KG1 (cell line): Measurements from ENCODE around the gene SYP.
A peak's percentile ranks its signal among the peaks of the same experiment; 100 is the strongest.

Experiments used
- DNase-seq: peaks from one replicate; lab custom pipeline; 2025; lab: John Stamatoyannopoulos, UW

Gene SYP

DNA sequence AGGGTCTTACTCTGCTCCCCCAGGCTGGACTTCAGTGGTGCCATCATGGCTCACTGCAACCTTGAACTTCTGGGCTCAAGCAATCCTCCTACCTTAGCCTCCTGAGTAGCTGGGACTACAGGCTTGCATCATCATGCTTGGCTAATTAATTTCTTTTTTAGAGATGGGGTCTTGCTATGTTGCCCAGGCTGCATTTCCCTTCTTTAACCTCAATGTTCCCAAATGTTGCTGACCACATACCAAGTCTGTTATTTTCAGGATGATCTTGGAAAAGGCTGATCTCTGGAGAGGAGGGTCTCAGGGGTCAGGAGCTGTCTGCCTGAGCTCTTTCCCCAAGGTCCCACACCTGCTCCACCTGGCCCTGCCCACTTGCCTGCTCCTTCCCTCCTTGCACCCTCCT is 20.1 kb upstream of the SYP start:
- DNase-seq: no peak

DNA sequence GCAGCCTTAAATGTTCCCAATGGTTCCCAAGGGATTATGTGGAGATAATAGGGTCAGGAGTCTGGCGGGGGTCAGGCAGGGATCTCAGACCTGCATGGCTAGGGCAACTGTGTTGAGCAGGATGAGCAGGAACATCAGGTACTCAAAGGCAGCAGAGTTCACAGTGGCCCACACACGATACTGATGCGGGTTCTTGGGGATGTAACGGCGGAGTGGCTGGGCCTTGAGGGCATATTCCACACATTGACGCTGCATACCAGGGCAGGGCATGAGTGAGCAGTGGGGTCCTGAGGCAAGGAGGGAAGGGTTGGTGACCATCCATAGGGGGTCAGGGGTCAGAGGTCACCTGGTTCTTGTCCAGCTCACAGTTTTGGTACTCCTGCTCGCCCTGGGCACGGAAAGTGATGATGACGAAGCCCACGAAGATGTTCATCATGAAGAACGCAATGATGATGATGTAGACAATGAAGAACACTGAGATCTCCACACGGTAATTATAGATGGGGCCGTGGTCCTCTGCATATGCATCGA is 15.1 kb upstream of the SYP start:
- DNase-seq: no peak

DNA sequence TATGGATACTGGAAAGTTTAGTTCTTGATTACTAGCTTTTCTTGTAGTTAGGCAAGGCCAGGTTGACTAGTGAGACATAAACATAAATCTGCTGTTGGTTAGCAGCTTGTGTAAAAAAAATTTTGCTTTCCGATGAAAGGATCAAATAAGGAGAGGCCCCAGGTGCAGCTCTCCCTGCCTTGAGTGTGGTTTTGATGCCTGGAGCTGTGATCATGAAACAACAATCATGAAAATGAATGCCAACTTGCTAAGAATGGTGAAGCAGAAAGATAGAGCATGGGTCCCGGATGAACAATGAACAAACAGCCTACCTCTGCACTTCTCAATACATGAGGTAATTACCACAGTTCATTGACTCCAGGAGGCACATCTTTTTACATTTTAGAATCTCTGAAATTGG is 14.4 kb upstream of the SYP start:
- no peak for DNase-seq

DNA sequence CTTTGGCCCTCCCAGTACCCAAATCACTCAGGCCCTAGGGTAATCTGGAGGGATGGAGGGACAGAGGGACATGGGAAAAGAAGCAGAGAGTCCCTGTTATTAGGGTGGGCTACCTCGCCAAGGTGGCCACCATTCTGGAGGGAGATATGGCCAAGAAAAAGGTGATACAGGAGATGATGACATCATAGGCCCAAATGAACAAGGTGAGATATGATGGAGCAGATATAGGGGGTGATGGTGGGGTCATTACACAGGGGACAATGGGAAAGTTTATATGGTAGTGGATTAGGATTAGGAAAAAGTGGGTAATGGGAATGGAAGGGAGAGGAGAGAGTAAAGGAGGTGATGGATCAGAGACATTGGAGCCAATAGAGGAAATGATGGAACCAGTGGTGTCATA is 12.9 kb upstream of the SYP start:
- DNase-seq: no peak

DNA sequence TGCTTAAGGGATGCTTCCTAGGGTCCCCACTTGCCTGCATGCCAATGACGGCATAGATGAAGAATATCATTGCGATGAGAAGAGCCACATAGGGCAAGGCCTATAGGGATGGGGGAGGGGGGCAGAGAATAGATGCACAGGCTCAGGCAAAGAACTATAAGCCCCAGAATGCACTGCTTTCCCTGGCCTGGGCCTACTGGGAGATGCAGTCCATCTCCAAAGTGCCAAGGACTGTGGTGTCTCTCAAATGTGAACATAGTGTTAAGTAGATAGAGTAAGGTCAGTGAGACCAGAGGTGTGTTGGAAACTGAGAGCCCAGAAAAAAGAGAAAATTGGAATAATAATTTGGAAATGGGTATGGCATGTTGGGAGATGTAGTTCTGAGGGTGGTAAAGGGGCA is 12.2 kb upstream of the SYP start:
- no peak for DNase-seq

DNA sequence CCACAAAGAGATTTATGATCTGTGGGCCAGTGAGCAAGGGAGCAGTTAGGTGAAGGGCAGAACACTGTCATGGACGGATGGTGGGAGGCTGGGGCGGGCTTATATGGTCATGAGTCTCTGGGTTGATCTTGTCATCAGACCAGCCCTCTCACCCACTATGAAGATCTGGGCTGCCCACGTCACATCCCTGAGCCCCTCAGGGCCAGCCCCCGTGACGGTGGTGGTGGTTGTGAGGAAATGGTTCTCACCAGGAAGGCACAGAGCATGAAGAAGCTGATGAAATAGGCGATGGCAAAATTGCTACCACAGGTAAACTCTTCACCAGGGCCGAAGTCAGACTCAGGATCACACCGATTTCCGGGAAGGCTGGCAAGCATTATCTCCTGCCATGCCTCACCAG is 11.1 kb upstream of the SYP start:
- DNase-seq: no peak

DNA sequence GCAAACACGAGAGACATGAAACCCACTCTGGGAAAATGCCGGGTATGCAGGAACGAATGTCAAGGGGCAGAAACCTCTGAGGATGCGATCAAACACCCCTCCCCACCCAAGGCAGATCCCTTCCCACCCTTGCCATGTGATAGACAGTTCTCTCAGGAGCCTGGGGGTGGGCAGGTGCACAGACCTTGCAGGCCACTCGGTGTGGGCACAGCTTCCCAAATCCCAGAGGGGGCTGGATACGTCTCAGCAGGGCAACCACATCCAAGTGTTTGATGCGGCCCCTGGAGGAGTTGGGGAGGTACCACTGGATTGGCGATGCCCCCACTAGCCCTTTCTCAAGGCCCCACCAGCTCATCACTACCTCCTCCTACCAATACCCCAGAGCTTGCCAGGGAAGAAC is 10.4 kb upstream of the SYP start:
- DNase-seq: no peak

DNA sequence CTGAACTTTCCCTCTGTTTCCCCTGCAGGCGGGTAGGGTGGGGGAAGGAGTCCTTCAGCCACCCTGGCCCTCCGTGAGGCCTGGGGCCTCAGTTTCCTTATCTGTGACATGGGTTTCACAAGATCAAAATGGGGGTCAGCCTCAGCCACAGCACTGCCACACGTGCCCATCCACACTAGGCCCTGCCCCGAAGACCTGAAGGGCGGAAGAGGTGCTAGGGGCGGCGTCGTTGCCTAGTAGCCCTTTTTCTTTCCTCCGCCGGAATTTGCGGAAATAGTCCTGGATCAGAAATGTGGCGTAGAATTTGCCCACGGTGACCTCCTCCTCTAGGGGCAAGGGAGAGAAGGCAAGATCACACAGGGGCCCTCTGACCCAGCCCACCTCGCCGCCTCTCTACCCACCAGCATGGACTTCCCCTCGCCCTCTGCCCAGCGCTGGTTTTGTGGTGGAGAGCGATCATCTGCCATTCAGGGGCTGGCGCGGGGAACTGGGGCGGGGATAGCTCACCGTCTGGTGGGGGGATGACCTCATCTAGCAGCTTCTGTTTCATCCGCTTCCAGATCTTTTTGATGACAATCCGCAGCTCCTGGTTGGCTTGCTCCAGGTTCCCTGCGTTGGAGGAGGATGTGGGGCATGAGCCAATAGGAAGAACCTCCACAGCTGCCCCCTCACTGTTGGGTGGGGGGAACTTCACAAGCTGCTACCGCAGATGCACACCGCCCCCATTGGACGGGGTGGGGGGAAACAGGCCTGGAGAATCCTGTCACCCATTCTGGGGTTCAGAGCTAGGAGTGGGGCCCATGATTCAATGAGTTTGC is 9.7 kb upstream of the SYP start:
- DNase-seq: no peak

DNA sequence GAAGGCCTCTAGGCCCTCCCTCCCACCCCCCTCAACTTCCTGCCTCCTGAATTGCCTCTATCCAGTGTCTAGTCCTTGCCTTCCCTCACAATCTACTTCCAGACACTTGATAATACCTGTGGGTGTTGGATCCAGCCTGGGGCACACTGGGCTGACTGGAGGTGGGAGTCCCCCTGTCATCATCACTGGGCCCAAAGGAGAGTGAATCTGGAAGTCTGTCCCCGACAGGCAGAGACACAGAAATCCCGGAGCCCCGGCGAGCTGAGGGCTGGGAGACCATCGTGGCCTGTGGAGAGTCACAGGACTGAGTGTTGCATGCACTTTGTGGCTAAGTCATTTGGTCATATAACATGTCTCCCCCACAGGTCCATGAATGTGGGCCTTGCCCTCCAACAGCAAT is 8.4 kb upstream of the SYP start:
- DNase-seq: no peak

DNA sequence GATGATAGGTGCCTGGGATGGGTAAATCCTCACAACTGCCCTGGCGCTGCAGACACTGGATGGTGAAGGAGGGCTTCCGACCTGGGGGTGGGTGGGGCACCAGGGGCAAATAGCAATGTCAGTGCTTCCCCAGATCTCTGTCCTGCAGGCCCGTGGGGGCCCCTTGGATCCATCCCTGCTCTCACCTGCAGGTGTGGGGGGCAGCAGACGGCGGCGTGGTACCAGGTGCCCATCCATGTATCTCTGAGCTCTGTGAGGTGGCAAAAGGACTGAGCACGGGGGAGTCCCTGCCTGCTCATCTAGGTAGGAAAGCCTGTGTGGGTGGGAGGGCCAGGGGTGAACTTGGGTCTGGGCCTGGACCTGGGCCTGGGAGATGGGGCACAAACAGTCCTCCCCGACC is 6.5 kb upstream of the SYP start:
- no peak for DNase-seq

DNA sequence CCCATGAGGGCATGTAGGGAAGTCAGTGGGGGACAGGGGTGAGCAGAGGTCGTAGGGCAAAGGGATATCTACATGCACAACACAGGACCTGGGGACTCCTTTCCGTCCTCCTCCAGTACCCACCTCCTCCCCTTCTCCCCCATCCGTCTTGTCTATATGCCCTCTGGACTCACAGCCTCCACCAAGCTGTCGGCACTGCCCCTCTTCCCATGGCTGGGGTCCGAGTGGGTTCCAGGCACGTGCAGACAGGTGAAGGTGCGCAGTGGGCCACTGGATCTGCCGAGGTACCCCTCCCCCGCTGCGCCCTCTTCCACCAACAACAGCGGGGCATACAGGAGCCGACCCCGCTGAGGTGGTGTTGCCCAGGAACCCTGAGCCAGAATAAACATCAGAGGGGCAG is 5.5 kb upstream of the SYP start:
- DNase-seq: no peak

DNA sequence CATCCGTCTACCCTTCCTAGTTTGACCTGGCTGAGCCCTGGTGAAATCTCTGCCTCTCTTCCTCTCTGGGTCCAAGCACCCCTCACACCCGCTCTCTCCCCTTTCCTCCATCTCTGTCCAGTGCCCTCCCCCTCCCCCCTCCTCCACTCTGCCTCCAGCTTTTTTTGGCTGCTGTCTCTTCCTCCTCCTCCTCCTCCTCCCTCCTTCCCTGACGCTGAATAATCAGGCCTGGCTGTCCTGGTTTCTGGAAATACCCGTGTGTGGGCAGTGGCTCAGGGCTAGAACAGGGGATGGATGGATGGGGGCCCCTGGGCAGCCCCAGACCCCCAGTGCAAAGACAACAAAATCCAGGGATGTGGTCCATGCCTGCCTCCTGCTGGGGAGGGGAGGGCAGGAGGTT is 4.7 kb upstream of the SYP start:
- no peak for DNase-seq

DNA sequence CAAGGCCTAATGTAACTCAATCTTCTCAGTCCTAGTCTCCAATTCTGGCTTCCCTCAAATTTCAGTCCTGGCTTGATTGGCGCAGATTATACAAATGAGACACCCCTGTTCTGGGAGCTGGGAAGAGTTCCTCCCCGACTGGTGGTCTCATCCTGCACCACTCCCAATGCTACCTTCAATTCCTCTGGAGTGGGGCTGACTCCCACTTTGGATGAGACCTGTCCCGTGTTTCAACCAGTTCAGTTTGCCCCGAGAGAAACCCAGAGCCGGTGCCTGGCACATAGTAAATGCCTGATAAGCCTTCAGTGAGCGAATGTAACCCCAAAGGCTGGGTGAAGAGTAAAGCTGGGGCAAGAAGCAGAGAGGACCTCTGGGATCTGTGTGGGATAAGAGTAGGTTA is 4.0 kb upstream of the SYP start:
- DNase-seq: no peak

DNA sequence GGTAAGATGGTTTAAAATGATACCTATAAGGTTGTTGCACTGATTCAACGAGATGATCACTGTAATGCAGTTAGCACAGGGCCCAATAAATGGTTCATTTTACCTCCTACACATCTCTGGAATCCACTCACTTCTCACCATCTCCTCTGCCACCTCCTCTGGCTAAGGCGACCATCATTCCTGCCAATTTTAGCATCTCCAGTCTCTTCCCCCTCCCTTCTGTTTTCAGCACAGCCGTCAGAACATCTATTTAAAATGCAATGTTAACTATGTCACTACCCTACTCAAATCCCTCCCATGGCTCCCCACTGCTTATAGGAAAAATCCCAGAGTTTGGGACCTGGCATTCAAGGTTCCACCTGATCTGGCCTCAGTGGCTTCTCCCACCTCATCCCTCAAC is 3.5 kb upstream of the SYP start:
- DNase-seq: no peak

DNA sequence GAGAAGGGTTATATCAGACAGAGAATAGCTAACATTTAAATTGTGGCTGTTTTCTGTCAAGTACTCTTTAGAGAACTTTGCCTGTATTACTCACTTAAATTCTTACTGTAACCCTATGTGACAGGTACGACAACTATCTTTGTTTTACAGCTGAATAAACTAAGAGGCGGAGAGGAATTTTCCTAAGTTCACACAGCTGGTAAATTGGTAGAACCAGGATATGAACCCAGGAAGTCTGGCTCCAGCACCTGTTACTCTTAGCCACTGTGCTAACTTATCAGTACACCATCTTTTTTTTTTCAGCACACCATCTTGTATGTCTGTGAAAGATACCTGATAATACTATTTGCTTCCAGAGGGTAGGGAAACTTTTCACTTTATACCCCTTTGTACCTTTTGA is 2.0 kb upstream of the SYP start:
- DNase-seq: no peak

DNA sequence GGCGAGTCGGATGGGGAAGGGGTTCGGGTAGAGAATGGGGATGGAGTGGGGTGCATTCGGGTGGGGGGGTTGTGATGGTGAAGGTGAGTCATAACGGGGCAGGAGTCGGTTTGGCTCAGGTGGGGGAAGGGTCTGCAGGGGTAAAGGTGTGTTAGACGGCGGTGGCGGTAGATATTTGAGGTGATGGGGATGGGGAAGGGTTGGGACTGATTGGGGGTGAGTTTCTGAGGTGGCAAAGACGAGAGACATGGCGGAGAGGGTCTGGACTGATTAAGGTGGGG is 738 bp downstream of the SYP start:
- DNase-seq: no peak

DNA sequence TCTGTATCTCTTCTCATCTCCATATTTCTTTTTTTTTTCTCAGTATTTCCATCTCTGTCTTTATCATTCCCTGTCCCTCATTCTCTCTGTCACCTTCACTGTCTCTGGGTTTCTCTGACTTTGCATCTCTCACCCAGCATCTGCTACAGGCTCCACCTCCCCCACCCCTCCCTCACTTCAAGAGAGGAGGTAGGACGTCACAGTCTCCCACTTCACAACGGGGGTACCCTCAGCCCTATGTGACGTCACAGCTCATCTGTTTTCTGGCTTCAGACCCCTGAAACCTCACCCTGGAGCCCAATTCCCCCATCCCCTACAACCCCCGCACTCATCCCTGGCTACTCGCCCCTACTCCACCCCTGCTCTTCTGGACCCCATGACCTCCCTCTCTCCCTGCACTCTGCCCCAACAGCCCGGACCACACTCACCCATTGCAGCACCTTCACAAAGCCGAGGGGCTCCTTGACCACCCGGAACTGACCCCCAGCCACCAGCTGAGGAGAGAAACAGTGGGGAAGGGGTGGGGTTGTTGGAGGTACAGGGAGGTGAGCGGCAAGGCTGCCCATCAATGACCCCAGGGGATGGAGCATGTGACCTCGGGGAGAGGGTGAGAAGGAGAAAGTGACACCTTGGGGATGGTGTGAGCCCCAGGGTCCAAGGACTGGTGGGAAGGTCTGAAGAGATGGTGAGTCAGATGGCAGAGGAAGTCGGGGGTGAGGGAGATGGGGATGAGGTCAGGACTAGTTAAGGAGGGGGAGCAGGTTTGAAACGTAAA is 1.3 kb downstream of the SYP start:
- no peak for DNase-seq

DNA sequence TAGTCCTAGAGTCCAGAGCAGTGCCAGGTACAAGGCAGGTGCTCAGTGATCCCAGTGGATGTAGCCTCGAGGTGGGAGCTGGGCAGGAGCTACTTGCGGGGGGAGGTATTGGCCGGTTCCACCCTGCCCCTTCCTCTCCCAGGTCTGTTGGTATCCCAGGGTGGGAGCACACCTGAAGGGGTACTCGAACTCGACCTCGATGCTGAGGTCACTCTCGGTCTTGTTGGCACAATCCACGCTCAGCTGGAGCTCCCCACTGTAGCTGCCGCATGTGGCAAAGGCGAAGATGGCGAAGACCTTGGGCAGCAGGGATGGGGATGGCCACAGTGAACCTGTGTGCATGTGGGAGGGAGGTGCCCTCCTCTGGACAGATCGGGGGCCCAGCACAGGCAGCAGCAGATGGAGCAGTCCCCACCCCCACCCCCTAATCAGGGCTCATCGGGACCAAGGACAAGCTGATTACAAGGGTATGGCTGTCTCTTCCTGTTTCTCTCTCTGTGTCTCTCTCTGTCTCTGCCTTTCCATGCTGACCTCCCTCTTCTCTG is 2.4 kb downstream of the SYP start:
- no peak for DNase-seq

DNA sequence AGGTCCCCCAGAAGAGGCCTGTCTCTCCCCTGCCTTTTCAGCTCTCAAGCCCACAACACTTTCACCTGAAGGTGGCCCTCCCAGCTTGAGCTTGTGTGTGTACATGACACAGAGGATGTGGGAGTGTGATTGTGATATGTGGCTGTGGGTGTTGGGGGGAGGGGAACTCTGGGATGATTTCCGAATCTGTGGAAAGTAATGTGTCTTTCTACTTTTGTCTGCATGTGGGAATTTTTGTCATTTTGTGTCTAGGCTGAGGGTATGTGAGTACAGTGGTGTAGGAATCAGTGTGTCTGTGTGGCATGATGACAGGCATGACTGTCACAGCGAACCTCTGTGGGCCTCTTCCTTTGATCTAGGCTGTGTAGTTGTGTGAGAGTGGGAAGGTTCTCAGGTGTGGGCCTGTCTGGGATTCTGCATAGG is 6.4 kb downstream of the SYP start:
- DNase-seq: no peak

DNA sequence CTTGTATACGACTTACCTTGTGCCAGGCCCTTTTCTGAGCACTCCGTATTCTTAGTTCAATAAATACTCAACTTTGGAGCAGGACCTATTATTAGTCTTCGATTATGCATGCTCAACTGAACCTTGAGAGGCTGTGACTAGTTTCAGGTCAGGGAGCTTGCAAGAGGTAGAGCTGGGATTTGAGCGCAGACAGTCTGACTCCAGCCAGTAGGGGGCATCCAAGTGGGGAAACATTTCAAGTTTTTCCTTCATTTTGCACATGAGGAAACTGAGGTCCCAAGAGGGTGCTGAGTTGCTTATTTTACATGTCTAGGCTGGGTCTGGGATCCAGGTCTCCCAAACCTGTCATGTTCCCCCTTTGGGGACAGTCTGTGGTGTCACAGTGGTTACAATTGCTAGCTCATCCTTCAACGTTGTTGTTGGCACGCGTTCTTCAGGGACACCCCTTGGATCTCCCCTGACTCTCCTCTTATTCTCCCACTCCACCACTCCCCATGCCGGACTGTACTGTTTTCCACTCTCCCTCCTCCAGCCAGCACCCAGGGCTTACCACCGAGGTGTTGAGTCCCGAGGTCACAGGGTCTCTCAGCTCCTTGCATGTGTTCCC is 7.2 kb downstream of the SYP start:
- no peak for DNase-seq

DNA sequence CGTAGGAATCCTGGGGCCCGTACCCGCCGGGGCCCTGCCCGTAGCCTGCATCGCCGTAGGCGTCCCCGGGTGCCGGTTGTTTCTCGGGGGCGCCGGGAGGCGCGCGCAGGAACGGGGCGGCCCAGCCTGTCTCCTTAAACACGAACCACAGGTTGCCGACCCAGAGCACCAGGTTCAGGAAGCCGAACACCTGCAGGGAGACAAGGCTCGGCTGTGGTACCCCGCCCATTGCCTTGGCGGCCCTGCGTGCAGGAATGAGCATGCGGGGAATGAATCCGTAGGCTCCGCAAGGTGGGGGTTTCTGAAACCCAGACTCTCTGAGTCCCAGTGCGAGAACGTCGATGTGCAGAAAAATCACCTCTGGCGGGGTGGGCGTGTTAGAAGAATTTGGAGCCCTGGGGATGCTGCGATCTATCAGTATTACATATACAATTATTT is 8.4 kb downstream of the SYP start:
- DNase-seq: no peak

DNA sequence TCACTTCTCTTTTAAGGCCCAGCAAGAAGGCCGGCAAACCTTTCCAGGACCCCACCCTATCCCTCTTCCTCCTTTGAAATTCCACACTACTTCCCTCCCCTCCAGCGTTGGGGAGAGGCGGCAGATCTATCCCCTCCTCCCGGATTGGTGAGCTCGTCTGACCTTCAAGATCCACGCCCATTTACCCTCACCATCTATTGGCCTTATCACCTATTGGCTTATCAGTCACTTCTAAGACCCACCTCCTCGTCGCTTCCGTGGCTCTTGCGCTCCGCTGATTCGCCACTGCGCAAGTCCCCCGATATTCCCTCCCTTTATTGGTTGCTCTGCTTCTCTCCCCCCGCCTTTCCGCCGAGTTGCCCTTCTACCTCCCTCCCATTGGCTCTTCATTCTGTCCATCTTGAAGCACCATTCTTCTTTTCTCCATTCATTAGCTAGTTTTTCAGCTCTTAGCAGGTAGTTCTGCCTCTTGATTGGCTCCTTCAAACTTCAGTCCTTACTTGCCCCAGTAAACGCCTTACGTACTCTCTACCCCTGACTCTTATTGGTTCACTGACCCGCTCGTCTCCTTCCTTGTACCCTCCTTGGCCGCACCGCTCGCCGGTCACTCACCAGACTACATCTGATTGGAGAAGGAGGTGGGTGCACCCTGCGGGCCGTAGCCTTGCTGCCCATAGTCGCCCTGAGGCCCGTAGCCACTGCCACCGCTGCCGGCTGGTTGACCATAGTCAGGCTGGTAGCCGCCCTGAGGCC is 9.0 kb downstream of the SYP start:
- DNase-seq: peak; percentile 52
